ENCODE data around the gene C1orf74.

GRCh38 chr1:209803568-209803967 is 19.2 kb upstream of the C1orf74 start:
- TF ChIP-seq, protein P1, sequence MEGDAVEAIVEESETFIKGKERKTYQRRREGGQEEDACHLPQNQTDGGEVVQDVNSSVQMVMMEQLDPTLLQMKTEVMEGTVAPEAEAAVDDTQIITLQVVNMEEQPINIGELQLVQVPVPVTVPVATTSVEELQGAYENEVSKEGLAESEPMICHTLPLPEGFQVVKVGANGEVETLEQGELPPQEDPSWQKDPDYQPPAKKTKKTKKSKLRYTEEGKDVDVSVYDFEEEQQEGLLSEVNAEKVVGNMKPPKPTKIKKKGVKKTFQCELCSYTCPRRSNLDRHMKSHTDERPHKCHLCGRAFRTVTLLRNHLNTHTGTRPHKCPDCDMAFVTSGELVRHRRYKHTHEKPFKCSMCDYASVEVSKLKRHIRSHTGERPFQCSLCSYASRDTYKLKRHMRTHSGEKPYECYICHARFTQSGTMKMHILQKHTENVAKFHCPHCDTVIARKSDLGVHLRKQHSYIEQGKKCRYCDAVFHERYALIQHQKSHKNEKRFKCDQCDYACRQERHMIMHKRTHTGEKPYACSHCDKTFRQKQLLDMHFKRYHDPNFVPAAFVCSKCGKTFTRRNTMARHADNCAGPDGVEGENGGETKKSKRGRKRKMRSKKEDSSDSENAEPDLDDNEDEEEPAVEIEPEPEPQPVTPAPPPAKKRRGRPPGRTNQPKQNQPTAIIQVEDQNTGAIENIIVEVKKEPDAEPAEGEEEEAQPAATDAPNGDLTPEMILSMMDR (IDR thresholded peaks at IDR 0.05) = no peak
- TF ChIP-seq POLR2A (IDR thresholded peaks at IDR 0.05) = no peak
